Endothelial cell of umbilical vein (primary cell): Measurements from ENCODE around the gene EPB41L2. TPM values are rescaled to one million over a fixed set of nuclear protein-coding genes. Genes with fewer than 3 reads are reported as not detected.

ENCODE experiments used
- BruUV-seq: library from RNA; stranded (reverse); fragments of 400-500 nt; replicated peaks from 2 replicates; lab custom pipeline; 2021; lab: Mats Ljungman, UMichigan
- CTCF ChIA-PET: fragments of 300-600, 350-600 bp; sonication (Branson Sonifier 250); formaldehyde crosslinking; loops from one replicate; lab custom pipeline; 2021; ENCODE audit warnings: antibody characterized with exemption, inconsistent platforms; lab: Charles Lee
- POLR2A ChIA-PET: fragments of 300-600, 350-600 bp; sonication (Branson Sonifier 250); formaldehyde crosslinking; loops from one replicate; lab custom pipeline; 2021; ENCODE audit warnings: antibody characterized with exemption, inconsistent platforms; lab: Charles Lee
- DNase-seq: peaks from one replicate; pipeline ENCODE4 v3.0.0-alpha.2; 2011; ENCODE audit warnings: low read depth, low spot score
- FAIRE-seq: peaks from 2 replicates; lab custom pipeline; 2011; peaks lifted over from hg19 to GRCh38; lab: Jason Lieb, UNC
- H2AFZ ChIP-seq: 2 replicates; pipeline ENCODE4 v1.6.0; 2012; ENCODE audit warnings: low read depth, low read length, control low read depth, inconsistent platforms
- H3K27ac ChIP-seq: 2 replicates; pipeline ENCODE4 v1.5.1; 2011; ENCODE audit warnings: low read depth, mild to moderate bottlenecking, control low read depth, low read length, moderate library complexity; ENCODE audit not compliant: insufficient read depth
- H3K27me3 ChIP-seq, 2 experiments: 2 replicates each; pipeline versions ENCODE4 v1.6.0 to v1.6.1; 2011; ENCODE audit warnings: low read length in 2 of 2, mixed read lengths in 1 of 2; ENCODE audit not compliant: control insufficient read depth in 2 of 2, insufficient read depth in 2 of 2
- H3K36me3 ChIP-seq, 2 experiments: 2 replicates in 1 of 2; 3 replicates in 1 of 2; pipeline ENCODE4 v1.5.1; 2011; ENCODE audit warnings: low read length in 2 of 2, mild to moderate bottlenecking in 1 of 2, moderate library complexity in 1 of 2; ENCODE audit not compliant: control insufficient read depth in 2 of 2, insufficient read depth in 2 of 2; ENCODE audit errors: extremely low read depth in 1 of 2
- H3K4me1 ChIP-seq: 3 replicates; pipeline ENCODE4 v1.5.1; 2011; ENCODE audit warnings: mild to moderate bottlenecking, low read length; ENCODE audit not compliant: control insufficient read depth, insufficient read depth; ENCODE audit errors: extremely low read depth
- H3K4me2 ChIP-seq: 2 replicates; pipeline ENCODE4 v1.6.1; 2011; ENCODE audit warnings: low read length, control low read depth, mixed read lengths; ENCODE audit not compliant: insufficient read depth
- H3K4me3 ChIP-seq, 3 experiments: fragments of 200-600 bp in 1 of 3; sonication (generic), shearing (Covaris generic) in 1 of 3; replicated peaks in 1 of 3; 2 replicates each; pipeline ENCODE4 v1.5.1; 2011 to 2016; ENCODE audit warnings: control low read depth in 3 of 3, low read length in 3 of 3, mild to moderate bottlenecking in 2 of 3, inconsistent platforms in 1 of 3, low read depth in 1 of 3, moderate library complexity in 1 of 3; ENCODE audit not compliant: insufficient read depth in 1 of 3
- H3K79me2 ChIP-seq: 2 replicates; pipeline ENCODE4 v1.6.0; 2012; ENCODE audit warnings: low read length, inconsistent platforms; ENCODE audit not compliant: control insufficient read depth, insufficient read depth
- H3K9ac ChIP-seq: replicated peaks from 2 replicates; pipeline ENCODE3; 2011; ENCODE audit warnings: low read length, control low read depth; ENCODE audit not compliant: insufficient read depth; ENCODE audit errors: extremely low read depth
- H3K9me1 ChIP-seq: replicated peaks from 3 replicates; pipeline ENCODE4 v1.6.0; 2011; ENCODE audit warnings: mild to moderate bottlenecking, low read length; ENCODE audit not compliant: control insufficient read depth, insufficient read depth; ENCODE audit errors: extremely low read depth
- H3K9me3 ChIP-seq: replicated peaks from 2 replicates; pipeline ENCODE4 v1.5.1; 2012; ENCODE audit warnings: low read length, inconsistent platforms; ENCODE audit not compliant: control insufficient read depth, insufficient read depth
- H4K20me1 ChIP-seq: replicated peaks from 2 replicates; pipeline ENCODE3; 2011; ENCODE audit warnings: mild to moderate bottlenecking, low read length; ENCODE audit not compliant: control insufficient read depth, insufficient read depth; ENCODE audit errors: extremely low read depth
- CTCF ChIP-seq, 2 donors: IDR thresholded peaks; 1 replicate in 1 of 2; 2 replicates in 1 of 2; pipeline ENCODE4 v1.5.1; 2011; ENCODE audit warnings: low read length in 2 of 2, mild to moderate bottlenecking in 2 of 2, moderate library complexity in 2 of 2, control low read depth in 1 of 2, inconsistent platforms in 1 of 2, low read depth in 1 of 2; ENCODE audit not compliant: insufficient read depth in 1 of 2; ENCODE audit errors: extremely low read depth in 1 of 2
- EZH2 ChIP-seq: IDR thresholded peaks from 2 replicates; pipeline ENCODE4 v1.6.1; 2012; ENCODE audit warnings: borderline replicate concordance, low read depth, mild to moderate bottlenecking, moderate library complexity, low read length, inconsistent platforms; ENCODE audit not compliant: severe bottlenecking
- FOS ChIP-seq: IDR thresholded peaks from 2 replicates; pipeline ENCODE4 v1.6.1; 2011; ENCODE audit warnings: mild to moderate bottlenecking, low read length, moderate library complexity, borderline replicate concordance; ENCODE audit not compliant: insufficient read depth
- GATA2 ChIP-seq: IDR thresholded peaks from 2 replicates; pipeline ENCODE4 v1.7.0; 2011; ENCODE audit warnings: low read depth, mild to moderate bottlenecking, moderate library complexity, mixed read lengths, low read length; ENCODE audit not compliant: insufficient read length, insufficient read depth
- JUN ChIP-seq: IDR thresholded peaks from 2 replicates; pipeline ENCODE4 v1.6.1; 2011; ENCODE audit warnings: borderline replicate concordance, low read depth; ENCODE audit not compliant: insufficient read length, insufficient read depth
- MAX ChIP-seq: IDR thresholded peaks from 2 replicates; pipeline ENCODE4 v1.6.1; 2011; ENCODE audit not compliant: insufficient read depth, insufficient read length
- MYC ChIP-seq: IDR thresholded peaks from one replicate; pipeline ENCODE4 v1.6.1; 2011; ENCODE audit warnings: mild to moderate bottlenecking, low read depth, low read length
- POLR2A ChIP-seq: IDR thresholded peaks from 2 replicates; pipeline ENCODE4 v1.6.1; 2012; ENCODE audit warnings: low read depth, mild to moderate bottlenecking, control low read depth, low read length
- POLR2AphosphoS5 ChIP-seq: IDR thresholded peaks from 2 replicates; pipeline ENCODE4 v1.6.1; 2012; ENCODE audit warnings: low read depth, mild to moderate bottlenecking, control low read depth, low read length, moderate library complexity; ENCODE audit not compliant: insufficient read depth
- dilution Hi-C: fragments of 300-500 bp; cut with MboI; formaldehyde crosslinking; loops from one replicate; pipeline ENCODE4 v1.15.0; 2019; ENCODE audit warnings: low sequenced_read_pairs; ENCODE audit not compliant: extremely low pct_ligation_motif_present
- intact Hi-C: fragments of 100-400 bp; cut with micrococcal nuclease; formaldehyde crosslinking; loops from one replicate; pipeline ENCODE4 v1.10.0; 2022
- polyA plus RNA-seq, 4 experiments: library from polyadenylated mRNA; depleted of rRNA in 3 of 4; stranded (reverse) in 3 of 4; unstranded in 1 of 4; fragments of >200 nt; gene quantifications; 2 replicates each; pipeline versions ENCODE4 v1.2.1 to v1.2.3, GENCODE V29; 2011 to 2012; ENCODE audit warnings: missing spikeins in 1 of 4
- total RNA-seq: library from RNA; stranded (reverse); gene quantifications from 2 replicates; pipeline ENCODE4 v1.2.3, GENCODE V29; 2021

Gene EPB41L2
- total and polyA plus RNA-seq, 2 donors (not counting 3 experiments of a cell fraction or from before 2014, with no cell fraction given) = 26.5 to 87.7 TPM

- BruUV-seq = no TSS peak
- H2AFZ ChIP-seq = no peak overlapping the region
- no peaks in the 10 kb centered on the region for H3K36me3 ChIP-seq
- no peaks in the 10 kb centered on the region for H3K27me3 ChIP-seq
- no peak overlapping the region for H3K9ac ChIP-seq
- POLR2A ChIA-PET = interaction anchor here (1.1 kb wide), 1 partner anchor 20 kb away, joined by 6 read pairs; no protein-coding TSS in a partner anchor
- TF ChIP-seq JUN = no peak
- no peak for TF ChIP-seq POLR2AphosphoS5
- no peak for TF ChIP-seq MAX
- H3K4me3 ChIP-seq = no peak overlapping the region
- FAIRE-seq (no peak), DNase-seq (no peak)
- CTCF ChIA-PET = no interaction called here
- H3K27ac ChIP-seq = no peak overlapping the region
- H3K4me1 ChIP-seq = peaks cover 23% of the 10 kb centered on the region
- no peaks in the 10 kb centered on the region for H4K20me1 ChIP-seq
- H3K79me2 ChIP-seq = peaks cover 44% of the 10 kb centered on the region
- no peak overlapping the region for H3K4me2 ChIP-seq
- dilution Hi-C loops (no loop called here), intact Hi-C loops (loop anchor here (5.0 kb wide), 1 partner anchor 123 kb away; no protein-coding TSS in a partner anchor)
- H3K9me1 ChIP-seq = no peaks in the 10 kb centered on the region
- H3K9me3 ChIP-seq = no peaks in the 10 kb centered on the region
Measured at GRCh38 chr6:130994319-130995097, 68.5 kb downstream of the EPB41L2 start.

GRCh38 chr6:130993292-130993765 lies 69.7 kb downstream of the EPB41L2 start:
- intact Hi-C loops (no loop called here), dilution Hi-C loops (no loop called here)
- peak; percentile 49 for FAIRE-seq
- Histone ChIP-seq H3K27me3 (no peaks in the 10 kb centered on the region), H4K20me1 (no peaks in the 10 kb centered on the region), H3K79me2 (peaks cover 39% of the 10 kb centered on the region), H3K27ac (peak overlapping the region; percentile 30), H3K36me3 (no peaks in the 10 kb centered on the region), H3K9me3 (no peaks in the 10 kb centered on the region), H2AFZ (no peak overlapping the region), H3K9me1 (no peaks in the 10 kb centered on the region), H3K4me2 (no peak overlapping the region), H3K4me1 (peaks cover 23% of the 10 kb centered on the region), H3K9ac (no peak overlapping the region), H3K4me3 (no peak overlapping the region)
- ChIA-PET CTCF (interaction anchor here (1.2 kb wide), 1 partner anchor 48 kb away, joined by 3 read pairs; no protein-coding TSS in a partner anchor), POLR2A (no interaction called here)
- peak; percentile 32 for DNase-seq
- no TSS peak for BruUV-seq
- no peak for TF ChIP-seq POLR2AphosphoS5
- TF ChIP-seq JUN = no peak
- no peak for TF ChIP-seq MYC
- no peak for TF ChIP-seq FOS
- TF ChIP-seq POLR2A = no peak
- TF ChIP-seq MAX = no peak
- no peak for TF ChIP-seq GATA2
- TF ChIP-seq EZH2 = no peak
- TF ChIP-seq CTCF (IDR thresholded peaks at IDR 0.05; ENCODE audit: extremely low read depth in 1 of 2, insufficient read depth in 1 of 2, low read depth in 1 of 2, low read length in 2 of 2) = no peak
